Loucy (cell line): ENCODE measurements around the gene FGFR2.

ENCODE experiments used
- H2AFZ ChIP-seq: fragments of 200-600 bp; sonication (generic); 2 replicates; pipeline ENCODE4 v1.6.0; 2016; ENCODE audit warnings: antibody characterized with exemption, mild to moderate bottlenecking, low read length, moderate library complexity
- H3F3A ChIP-seq: fragments of 200-600 bp; 2 replicates; pipeline ENCODE4 v1.6.0; 2016; ENCODE audit warnings: antibody characterized with exemption, low read depth, mild to moderate bottlenecking
- H3K27me3 ChIP-seq: fragments of 200-600 bp; sonication (generic); 2 replicates; pipeline ENCODE4 v1.6.1; 2014; ENCODE audit warnings: low read length, mild to moderate bottlenecking; ENCODE audit not compliant: insufficient read depth, poor library complexity, severe bottlenecking
- H3K36me3 ChIP-seq: fragments of 200-600 bp; sonication (generic); 2 replicates; pipeline ENCODE4 v1.6.1; 2016; ENCODE audit warnings: low read length; ENCODE audit not compliant: insufficient read depth
- H3K4me1 ChIP-seq: fragments of 200-600 bp; sonication (generic); 2 replicates; pipeline ENCODE4 v1.5.1; 2014; ENCODE audit warnings: low read length, mild to moderate bottlenecking; ENCODE audit not compliant: insufficient read depth, poor library complexity, severe bottlenecking
- H3K4me2 ChIP-seq: fragments of 200-600 bp; sonication (generic); 2 replicates; pipeline ENCODE4 v1.6.0; 2014; ENCODE audit warnings: antibody characterized with exemption, low read length, low read depth, mild to moderate bottlenecking; ENCODE audit not compliant: poor library complexity, severe bottlenecking
- H3K4me3 ChIP-seq: fragments of 200-600 bp; sonication (generic); 2 replicates; pipeline ENCODE4 v1.5.1; 2014; ENCODE audit warnings: low read length, mild to moderate bottlenecking, mixed read lengths; ENCODE audit not compliant: poor library complexity, severe bottlenecking
- H3K79me2 ChIP-seq: fragments of 200-600 bp; sonication (generic); 2 replicates; pipeline ENCODE4 v1.6.1; 2014; ENCODE audit warnings: low read length; ENCODE audit not compliant: insufficient read depth
- H3K9ac ChIP-seq: fragments of 200-600 bp; sonication (generic); 2 replicates; pipeline ENCODE4 v1.6.0; 2014; ENCODE audit warnings: mild to moderate bottlenecking, low read depth, low read length, moderate library complexity; ENCODE audit not compliant: poor library complexity, severe bottlenecking
- H3K9me2 ChIP-seq: fragments of 200-600 bp; sonication (generic); replicated peaks from 2 replicates; pipeline ENCODE4 v1.6.1; 2016; ENCODE audit warnings: low read depth, low read length, mixed read lengths
- H3K9me3 ChIP-seq: fragments of 200-600 bp; sonication (generic); 2 replicates; pipeline ENCODE4 v1.6.1; 2014; ENCODE audit warnings: mild to moderate bottlenecking, antibody characterized with exemption, low read length, low read depth; ENCODE audit not compliant: insufficient read depth
- H4K20me1 ChIP-seq: fragments of 200-600 bp; sonication (generic); 2 replicates; pipeline ENCODE4 v1.6.0; 2014; ENCODE audit warnings: antibody characterized with exemption, low read length, mild to moderate bottlenecking; ENCODE audit not compliant: insufficient read depth, poor library complexity, severe bottlenecking
- CTCF ChIP-seq: fragments of 200-600 bp; sonication (generic); conservative IDR thresholded peaks from 2 replicates; pipeline ENCODE4 v1.5.1; 2014; ENCODE audit warnings: mild to moderate bottlenecking, antibody characterized with exemption, low read length
- EZH2phosphoT487 ChIP-seq: fragments of 200-600 bp; IDR thresholded peaks from 2 replicates; pipeline ENCODE4 v1.6.1; 2018; ENCODE audit warnings: antibody characterized with exemption, mild to moderate bottlenecking, moderate library complexity, borderline replicate concordance

The FGFR2 gene

GRCh38 chr10:121593281-121594075 is 4.8 kb downstream of the FGFR2 start:
- H3K27me3 ChIP-seq: no peaks in the 10 kb centered on the region
- H3K36me3 ChIP-seq: no peaks in the 10 kb centered on the region
- H3K9me3 ChIP-seq: no peaks in the 10 kb centered on the region
- no peak overlapping the region for H3K4me3 ChIP-seq
- no peaks in the 10 kb centered on the region for H3F3A ChIP-seq
- no peaks in the 10 kb centered on the region for H3K9me2 ChIP-seq
- H3K79me2 ChIP-seq: no peaks in the 10 kb centered on the region
- H3K4me2 ChIP-seq: no peak overlapping the region
- no peak overlapping the region for H3K9ac ChIP-seq
- no peak overlapping the region for H2AFZ ChIP-seq
- no peaks in the 10 kb centered on the region for H4K20me1 ChIP-seq
- no peaks in the 10 kb centered on the region for H3K4me1 ChIP-seq
- TF ChIP-seq CTCF: no peak
- no peak for TF ChIP-seq EZH2phosphoT487

GRCh38 chr10:121592155-121592890 is 5.9 kb downstream of the FGFR2 start:
- H3K79me2 ChIP-seq: no peaks in the 10 kb centered on the region
- H3K4me2 ChIP-seq: no peak overlapping the region
- H3K9me2 ChIP-seq: no peaks in the 10 kb centered on the region
- H3K9ac ChIP-seq: no peak overlapping the region
- H3K36me3 ChIP-seq: no peaks in the 10 kb centered on the region
- no peaks in the 10 kb centered on the region for H3K27me3 ChIP-seq
- no peaks in the 10 kb centered on the region for H3F3A ChIP-seq
- H3K9me3 ChIP-seq: no peaks in the 10 kb centered on the region
- H3K4me1 ChIP-seq: no peaks in the 10 kb centered on the region
- TF ChIP-seq CTCF: no peak
- TF ChIP-seq EZH2phosphoT487: no peak
- H4K20me1 ChIP-seq: no peaks in the 10 kb centered on the region
- no peak overlapping the region for H2AFZ ChIP-seq
- H3K4me3 ChIP-seq: no peak overlapping the region

GRCh38 chr10:121591186-121591585 is 7.1 kb downstream of the FGFR2 start:
- Histone ChIP-seq H2AFZ (no peak overlapping the region), H4K20me1 (no peaks in the 10 kb centered on the region), H3K27me3 (no peaks in the 10 kb centered on the region), H3K4me2 (no peak overlapping the region), H3K79me2 (no peaks in the 10 kb centered on the region), H3F3A (no peaks in the 10 kb centered on the region), H3K9ac (no peak overlapping the region), H3K4me1 (no peaks in the 10 kb centered on the region), H3K9me3 (no peaks in the 10 kb centered on the region), H3K4me3 (no peak overlapping the region), H3K36me3 (no peaks in the 10 kb centered on the region), H3K9me2 (no peaks in the 10 kb centered on the region)
- TF ChIP-seq CTCF (no peak), EZH2phosphoT487 (no peak)
